CD8-positive, alpha-beta memory T cell (primary cell): ENCODE results near the gene HTR6. TPM values are rescaled to one million over a fixed set of nuclear protein-coding genes. Genes with fewer than 3 reads are reported as not detected.
"Not testable (repeated sequence)": the region's sequence is repeated elsewhere in the genome, so short reads cannot be mapped to it uniquely, and the experiment has no call there.

Source experiments
- CTCF ChIA-PET: fragments of 350-600 bp; sonication (Branson Sonifier 250); formaldehyde crosslinking; loops from one replicate; lab custom pipeline; 2021; ENCODE audit warnings: antibody characterized with exemption; lab: Charles Lee
- POLR2A ChIA-PET: fragments of 350-600 bp; sonication (Branson Sonifier 250); formaldehyde crosslinking; loops from one replicate; lab custom pipeline; 2021; ENCODE audit warnings: antibody characterized with exemption; lab: Charles Lee
- DNase-seq, 5 donors: peaks; one replicate each; pipeline versions ENCODE4 v3.0.0 to v3.0.0-alpha.2; 2020 to 2022; ENCODE audit warnings: mixed read lengths in 1 of 5
- H3K27ac ChIP-seq: one replicate; pipeline ENCODE4 v1.7.0; 2013; ENCODE audit warnings: low read depth, mild to moderate bottlenecking, low read length, moderate library complexity
- H3K27me3 ChIP-seq: 2 replicates; pipeline ENCODE4 v1.7.0; 2013; ENCODE audit warnings: low read length, mild to moderate bottlenecking; ENCODE audit not compliant: insufficient read depth, poor library complexity, severe bottlenecking
- H3K36me3 ChIP-seq: 2 replicates; pipeline ENCODE4 v1.7.0; 2013; ENCODE audit warnings: mild to moderate bottlenecking, low read length, moderate library complexity; ENCODE audit not compliant: insufficient read depth
- H3K4me1 ChIP-seq: 2 replicates; pipeline ENCODE4 v1.7.0; 2013; ENCODE audit warnings: mild to moderate bottlenecking, low read length, moderate library complexity; ENCODE audit not compliant: insufficient read depth
- H3K4me3 ChIP-seq: 2 replicates; pipeline ENCODE4 v1.7.0; 2013; ENCODE audit warnings: mild to moderate bottlenecking, low read length
- H3K9me3 ChIP-seq: 2 replicates; pipeline ENCODE4 v1.7.0; 2013; ENCODE audit warnings: mild to moderate bottlenecking, low read length
- H3K27ac Mint-ChIP-seq, 8 donors: one replicate each; pipeline ENCODE4 v1.8.0; 2020 to 2021; ENCODE audit warnings: mixed read lengths in 8 of 8, mild to moderate bottlenecking in 6 of 8, inconsistent platforms in 3 of 8, moderate library complexity in 3 of 8
- H3K27me3 Mint-ChIP-seq, 2 donors: one replicate each; pipeline ENCODE4 v1.8.0; 2020 to 2021; ENCODE audit warnings: mixed read lengths in 2 of 2, mild to moderate bottlenecking in 1 of 2, moderate library complexity in 1 of 2
- H3K36me3 Mint-ChIP-seq, 3 donors: one replicate each; pipeline ENCODE4 v1.8.0; 2020 to 2021; ENCODE audit warnings: mixed read lengths in 3 of 3, inconsistent platforms in 1 of 3, mild to moderate bottlenecking in 1 of 3
- H3K4me1 Mint-ChIP-seq, 3 donors: one replicate each; pipeline ENCODE4 v1.8.0; 2020 to 2021; ENCODE audit warnings: mixed read lengths in 3 of 3, inconsistent platforms in 1 of 3, mild to moderate bottlenecking in 1 of 3
- H3K4me3 Mint-ChIP-seq, 7 donors: one replicate each; pipeline ENCODE4 v1.8.0; 2020 to 2021; ENCODE audit warnings: mixed read lengths in 7 of 7, mild to moderate bottlenecking in 6 of 7, moderate library complexity in 4 of 7, inconsistent platforms in 2 of 7
- H3K9me3 Mint-ChIP-seq, 5 donors: one replicate each; pipeline ENCODE4 v1.8.0; 2020 to 2022; ENCODE audit warnings: mixed read lengths in 5 of 5, mild to moderate bottlenecking in 3 of 5, moderate library complexity in 2 of 5, inconsistent platforms in 1 of 5
- polyA plus RNA-seq: library from polyadenylated mRNA; unstranded; fragments of 300-500 nt; fragmentation: Illumina TruSeq; gene quantifications from one replicate; pipeline ENCODE4 v1.2.3, GENCODE V29; 2021
- total RNA-seq, 2 experiments: library from RNA; stranded (reverse); gene quantifications; one replicate each; pipeline ENCODE4 v1.2.3, GENCODE V29; 2021

HTR6 gene
- total and polyA plus RNA-seq, 3 experiments from 2014 or later = not detected

- H3K27me3 ChIP-seq = no peaks in the 10 kb centered on the region
- Mint-ChIP-seq H3K4me3 (no peak overlapping the region), H3K36me3 (peaks cover 0 to 57% (median 12%) of the 10 kb centered on the region in 3 donors), H3K27me3 (no peaks in the 10 kb centered on the region), H3K27ac (peak overlapping the region in 1 of 8 donors; percentile 56), H3K9me3 (no peaks in the 10 kb centered on the region), H3K4me1 (peaks cover 5 to 22% (median 9%) of the 10 kb centered on the region in 3 donors)
- ChIA-PET CTCF (interaction anchor here (0.6 kb wide), 1 partner anchor 16 kb away, joined by 3 read pairs; no protein-coding TSS in a partner anchor), POLR2A (no interaction called here)
- no peaks in the 10 kb centered on the region for H3K9me3 ChIP-seq
- no peaks in the 10 kb centered on the region for H3K4me1 ChIP-seq
- no peak overlapping the region for H3K27ac ChIP-seq
- DNase-seq = no peak
- H3K36me3 ChIP-seq = peaks cover 23% of the 10 kb centered on the region
- H3K4me3 ChIP-seq = no peak overlapping the region
These were observed 43.3 kb upstream of the HTR6 start for GRCh38 chr1:19621274-19621950.

GRCh38 chr1:19622204-19622603 is 42.5 kb upstream of the HTR6 start:
- Histone ChIP-seq H3K4me3 (no peak overlapping the region), H3K4me1 (no peaks in the 10 kb centered on the region), H3K27ac (no peak overlapping the region), H3K36me3 (peaks cover 31% of the 10 kb centered on the region), H3K9me3 (no peaks in the 10 kb centered on the region), H3K27me3 (no peaks in the 10 kb centered on the region)
- Mint-ChIP-seq H3K27me3 (no peaks in the 10 kb centered on the region), H3K4me1 (peaks cover 2 to 22% (median 9%) of the 10 kb centered on the region in 3 donors), H3K9me3 (no peaks in the 10 kb centered on the region), H3K27ac (no peak overlapping the region), H3K4me3 (no peak overlapping the region), H3K36me3 (peaks cover 0 to 57% (median 19%) of the 10 kb centered on the region in 3 donors)
- no peak for DNase-seq
- CTCF ChIA-PET = no interaction called here
- POLR2A ChIA-PET = no interaction called here

GRCh38 chr1:19623523-19623922 is 41.2 kb upstream of the HTR6 start:
- Mint-ChIP-seq H3K4me1 (peaks cover 2 to 22% (median 9%) of the 10 kb centered on the region in 3 donors), H3K9me3 (no peaks in the 10 kb centered on the region), H3K36me3 (peaks cover 0 to 58% (median 20%) of the 10 kb centered on the region in 3 donors), H3K4me3 (no peak overlapping the region), H3K27me3 (no peaks in the 10 kb centered on the region), H3K27ac (no peak overlapping the region)
- peaks cover 38% of the 10 kb centered on the region for H3K36me3 ChIP-seq
- no peaks in the 10 kb centered on the region for H3K9me3 ChIP-seq
- no peaks in the 10 kb centered on the region for H3K27me3 ChIP-seq
- POLR2A ChIA-PET = interaction anchor here (0.5 kb wide), 1 partner anchor 12 kb away, joined by 6 read pairs; no protein-coding TSS in a partner anchor
- no peak for DNase-seq
- no peak overlapping the region for H3K4me3 ChIP-seq
- H3K27ac ChIP-seq = no peak overlapping the region
- no peaks in the 10 kb centered on the region for H3K4me1 ChIP-seq
- CTCF ChIA-PET = no interaction called here

- no peaks in the 10 kb centered on the region for H3K27me3 Mint-ChIP-seq
- CTCF ChIA-PET = no interaction called here
- H3K36me3 ChIP-seq = peaks cover 38% of the 10 kb centered on the region
- peaks cover 0 to 7% (median 0%) of the 10 kb centered on the region in 3 donors for H3K4me1 Mint-ChIP-seq
- no peak overlapping the region for H3K27ac ChIP-seq
- H3K9me3 Mint-ChIP-seq = no peaks in the 10 kb centered on the region
- H3K4me3 ChIP-seq = no peak overlapping the region
- POLR2A ChIA-PET = no interaction called here
- H3K4me1 ChIP-seq = no peaks in the 10 kb centered on the region
- no peak overlapping the region for H3K27ac Mint-ChIP-seq
- no peaks in the 10 kb centered on the region for H3K27me3 ChIP-seq
- no peak for DNase-seq
- no peak overlapping the region for H3K4me3 Mint-ChIP-seq
- no peaks in the 10 kb centered on the region for H3K9me3 ChIP-seq
- H3K36me3 Mint-ChIP-seq = peaks cover 0 to 64% (median 20%) of the 10 kb centered on the region in 3 donors
These were observed 39.3 kb upstream of the HTR6 start for GRCh38 chr1:19625291-19625937.

GRCh38 chr1:19628879-19629278 is 35.8 kb upstream of the HTR6 start:
- Histone ChIP-seq H3K27me3 (no peaks in the 10 kb centered on the region), H3K36me3 (peaks cover 33% of the 10 kb centered on the region), H3K27ac (no peak overlapping the region), H3K4me1 (no peaks in the 10 kb centered on the region), H3K9me3 (no peaks in the 10 kb centered on the region), H3K4me3 (no peak overlapping the region)
- Mint-ChIP-seq H3K27ac (no peak overlapping the region), H3K4me1 (no peaks in the 10 kb centered on the region), H3K4me3 (no peak overlapping the region), H3K27me3 (no peaks in the 10 kb centered on the region), H3K9me3 (no peaks in the 10 kb centered on the region), H3K36me3 (peaks cover 0 to 48% (median 17%) of the 10 kb centered on the region in 3 donors)
- no peak for DNase-seq
- POLR2A ChIA-PET = no interaction called here
- CTCF ChIA-PET = interaction anchor here (1.2 to 1.4 kb wide), 2 partner anchors 11 to 15 kb away, joined by 3 read pairs; no protein-coding TSS in a partner anchor

GRCh38 chr1:19629357-19629756 is 35.3 kb upstream of the HTR6 start:
- ChIA-PET CTCF (interaction anchor here (0.6 to 1.4 kb wide), 3 partner anchors 12 to 33 kb away, joined by 3 read pairs; no protein-coding TSS in a partner anchor), POLR2A (no interaction called here)
- no peaks in the 10 kb centered on the region for H3K27me3 Mint-ChIP-seq
- Histone ChIP-seq H3K27ac (no peak overlapping the region), H3K4me1 (no peaks in the 10 kb centered on the region), H3K36me3 (peaks cover 31% of the 10 kb centered on the region), H3K9me3 (no peaks in the 10 kb centered on the region), H3K4me3 (no peak overlapping the region), H3K27me3 (no peaks in the 10 kb centered on the region)
- no peak for DNase-seq
- H3K4me1 Mint-ChIP-seq = no peaks in the 10 kb centered on the region
- no peaks in the 10 kb centered on the region for H3K9me3 Mint-ChIP-seq
- H3K27ac Mint-ChIP-seq = no peak overlapping the region
- no peak overlapping the region for H3K4me3 Mint-ChIP-seq
- H3K36me3 Mint-ChIP-seq = peaks cover 0 to 47% (median 17%) of the 10 kb centered on the region in 3 donors

- CTCF ChIA-PET = interaction anchor here (1.6 kb wide), 1 partner anchor 9 kb away, joined by 4 read pairs; no protein-coding TSS in a partner anchor
- DNase-seq, H3K27me3 ChIP-seq, H3K4me1 ChIP-seq, H3K27me3 Mint-ChIP-seq, H3K4me3 ChIP-seq, H3K9me3 Mint-ChIP-seq, POLR2A ChIA-PET, H3K4me3 Mint-ChIP-seq, H3K27ac ChIP-seq, H3K4me1 Mint-ChIP-seq, H3K9me3 ChIP-seq: not testable (repeated sequence)
- Mint-ChIP-seq H3K27ac (peak overlapping the region in 2 of 8 donors; percentile 4 to 38), H3K36me3 (peaks cover 0 to 39% (median 17%) of the 10 kb centered on the region in 3 donors)
- H3K36me3 ChIP-seq = peaks cover 23% of the 10 kb centered on the region
These were observed 34.5 kb upstream of the HTR6 start for GRCh38 chr1:19630192-19630591.
